Prostate gland (tissue), 2 donors: Measurements from ENCODE around the gene RHBDD1.

Experiments
- CTCF ChIP-seq, 4 experiments: fragments of 200-600 bp in 2 of 4; fragments of 450-650 bp in 2 of 4; sonication (generic) in 2 of 4; IDR thresholded peaks; 1 replicate in 3 of 4; 2 replicates in 1 of 4; pipeline ENCODE4 v1.5.1; 2016 to 2019; ENCODE audit warnings: antibody characterized with exemption in 4 of 4, mild to moderate bottlenecking in 2 of 4, moderate library complexity in 2 of 4
- POLR2AphosphoS5 ChIP-seq: sonication (generic); formaldehyde crosslinking; IDR thresholded peaks from one replicate; pipeline ENCODE4 v1.6.1; 2017; ENCODE audit warnings: antibody characterized with exemption

DNA sequence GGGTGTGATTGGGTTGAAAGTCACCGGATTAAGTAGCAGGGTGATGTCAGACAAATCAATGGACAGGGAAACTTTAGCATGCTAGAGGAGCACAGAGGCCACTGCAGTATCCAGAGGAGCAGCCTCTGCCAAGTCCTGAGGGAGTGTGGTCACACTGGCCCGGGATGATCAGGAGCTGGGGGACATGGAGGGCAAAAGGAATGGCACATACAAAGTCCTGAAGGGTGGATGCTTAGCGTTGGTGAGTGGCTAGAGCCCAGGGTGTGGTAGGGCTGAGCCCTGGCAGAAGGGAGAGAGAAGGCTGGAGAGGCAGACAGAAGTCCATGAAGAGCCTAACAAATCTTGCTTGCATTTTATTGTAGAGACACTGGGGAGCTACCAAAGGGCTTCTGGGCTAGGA, 58.9 kb downstream of the RHBDD1 start:
- TF ChIP-seq POLR2AphosphoS5 (no peak), CTCF (IDR thresholded peaks at IDR 0.05) (no peak)
